ENCODE data around the gene AGRN.
"Not testable (repeated sequence)": the region's sequence is repeated elsewhere in the genome, so short reads cannot be mapped to it uniquely, and the experiment has no call there.

AGRN gene

DNA sequence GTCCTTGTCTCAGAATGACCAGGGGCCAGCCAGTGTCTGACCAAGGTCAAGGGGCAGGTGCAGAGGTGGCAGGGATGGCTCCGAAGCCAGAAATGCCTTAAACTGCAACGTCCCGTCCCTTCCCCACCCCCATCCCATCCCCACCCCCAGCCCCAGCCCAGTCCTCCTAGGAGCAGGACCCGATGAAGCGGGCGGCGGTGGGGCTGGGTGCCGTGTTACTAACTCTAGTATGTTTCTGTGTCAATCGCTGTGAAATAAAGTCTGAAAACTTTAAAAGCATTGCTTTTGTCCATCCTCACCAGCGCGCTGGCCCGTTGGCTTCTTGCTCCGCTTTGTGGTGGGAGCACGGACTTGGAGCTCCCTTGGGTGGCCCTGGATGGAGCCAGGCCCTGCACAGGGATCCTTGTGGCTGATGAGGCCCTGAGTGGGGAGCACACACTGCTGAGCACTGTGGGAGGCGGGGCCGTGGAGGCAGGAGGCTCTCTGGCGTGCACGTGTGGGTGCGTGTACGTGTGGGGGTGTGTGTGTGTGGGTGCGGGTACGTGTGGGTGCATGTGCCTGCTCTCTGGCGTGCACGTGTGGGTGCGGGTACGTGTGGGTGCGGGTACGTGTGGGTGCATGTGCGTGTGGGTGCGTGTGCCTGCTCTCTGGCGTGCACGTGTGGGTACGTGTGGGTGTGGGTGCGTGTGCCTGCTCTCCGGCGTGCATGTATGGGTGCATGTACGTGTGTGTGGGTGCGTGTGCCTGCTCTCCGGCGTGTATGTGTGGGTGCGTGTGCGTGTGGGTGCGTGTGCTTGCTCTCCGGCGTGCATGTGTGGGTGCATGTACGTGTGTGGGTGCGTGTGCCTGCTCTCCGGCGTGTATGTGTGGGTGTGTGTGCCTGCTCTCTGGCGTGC is 36.2 kb downstream of the AGRN start:
- DNase-seq, result no peak

DNA sequence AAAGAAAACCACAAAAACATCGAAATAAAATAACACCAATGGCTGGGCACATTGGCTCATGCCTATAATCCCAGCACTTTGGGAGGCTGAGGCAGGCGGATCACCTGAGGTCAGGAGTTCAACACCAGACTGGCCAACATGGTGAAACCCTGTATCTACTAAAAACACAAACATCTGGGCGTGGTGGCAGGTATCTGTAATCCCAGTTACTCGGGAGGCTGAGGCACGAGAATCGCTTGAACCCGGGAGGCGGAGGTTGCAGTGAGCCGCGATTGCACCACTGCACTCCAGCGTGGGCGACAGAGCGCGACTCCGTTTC is 37.8 kb downstream of the AGRN start:
- not testable (repeated sequence) for DNase-seq

DNA sequence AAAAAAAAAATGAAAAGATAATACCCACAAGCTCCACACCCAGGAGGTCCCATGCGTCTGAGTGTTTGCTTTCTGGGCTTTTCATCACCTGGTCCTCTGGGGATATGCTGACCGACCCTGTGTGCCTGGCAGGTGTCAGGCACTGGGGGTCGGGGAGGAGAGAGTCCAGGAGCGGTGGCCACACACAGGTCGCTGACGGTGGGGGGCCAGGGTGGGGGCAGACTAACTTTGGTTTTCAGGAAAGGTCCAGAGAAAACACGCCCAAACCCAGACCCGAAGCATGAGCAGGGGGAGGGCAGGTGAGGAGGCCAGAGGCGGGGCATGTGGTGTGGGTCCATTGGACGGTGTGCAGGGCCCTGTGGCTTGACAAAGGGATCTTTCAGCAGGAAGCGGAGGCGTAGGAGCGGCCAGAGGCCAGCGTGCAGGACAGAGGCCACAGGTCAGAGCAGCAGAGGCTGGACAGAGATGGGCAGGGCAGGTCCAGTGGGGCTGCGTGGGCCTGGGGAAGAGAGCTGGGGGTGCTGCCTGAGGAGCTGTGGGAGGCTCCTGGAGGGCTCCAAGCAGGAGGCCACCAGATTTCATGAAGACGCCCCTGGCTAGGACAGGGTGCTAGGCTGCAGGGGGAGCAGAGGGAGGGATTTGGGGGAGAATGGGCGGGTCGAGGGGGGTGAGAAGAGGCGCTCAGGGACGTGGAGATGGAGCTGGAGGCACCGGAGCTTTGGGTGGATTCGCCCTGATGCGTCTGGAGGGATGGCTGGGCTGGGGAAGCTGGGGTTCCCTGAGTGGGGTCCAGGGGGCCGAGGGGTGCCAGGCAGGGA is 38.4 kb downstream of the AGRN start:
- no peak for DNase-seq

DNA sequence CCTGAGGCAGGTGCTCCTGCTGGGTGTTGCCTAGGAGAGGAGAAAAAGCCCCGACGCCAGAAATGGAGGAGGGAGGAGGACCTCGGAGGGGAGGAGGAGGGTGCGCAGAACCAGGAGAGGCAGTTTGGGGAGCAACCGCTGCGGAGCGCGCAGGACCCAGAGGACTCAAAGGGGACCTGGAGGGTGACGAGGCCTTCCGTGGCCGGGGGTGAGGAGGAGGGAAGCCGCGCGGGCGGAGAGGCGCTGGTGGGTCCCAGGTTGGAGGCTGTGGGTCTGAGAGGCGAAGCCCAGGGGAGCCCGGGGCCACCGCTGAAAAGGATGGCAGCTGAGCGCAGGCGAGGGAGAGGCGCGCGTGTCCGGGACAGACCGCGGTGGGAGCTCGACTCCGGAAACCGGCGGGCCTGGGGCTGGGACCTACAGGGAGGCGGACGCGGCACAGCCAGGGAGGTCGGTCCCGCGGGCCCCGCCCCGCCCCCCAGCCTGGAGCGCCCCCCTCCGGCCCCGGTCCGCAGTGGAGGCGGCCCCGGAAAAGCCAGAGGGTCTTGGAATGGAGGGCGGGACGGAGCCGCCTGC is 39.1 kb downstream of the AGRN start:
- peak; percentile 7 for DNase-seq

DNA sequence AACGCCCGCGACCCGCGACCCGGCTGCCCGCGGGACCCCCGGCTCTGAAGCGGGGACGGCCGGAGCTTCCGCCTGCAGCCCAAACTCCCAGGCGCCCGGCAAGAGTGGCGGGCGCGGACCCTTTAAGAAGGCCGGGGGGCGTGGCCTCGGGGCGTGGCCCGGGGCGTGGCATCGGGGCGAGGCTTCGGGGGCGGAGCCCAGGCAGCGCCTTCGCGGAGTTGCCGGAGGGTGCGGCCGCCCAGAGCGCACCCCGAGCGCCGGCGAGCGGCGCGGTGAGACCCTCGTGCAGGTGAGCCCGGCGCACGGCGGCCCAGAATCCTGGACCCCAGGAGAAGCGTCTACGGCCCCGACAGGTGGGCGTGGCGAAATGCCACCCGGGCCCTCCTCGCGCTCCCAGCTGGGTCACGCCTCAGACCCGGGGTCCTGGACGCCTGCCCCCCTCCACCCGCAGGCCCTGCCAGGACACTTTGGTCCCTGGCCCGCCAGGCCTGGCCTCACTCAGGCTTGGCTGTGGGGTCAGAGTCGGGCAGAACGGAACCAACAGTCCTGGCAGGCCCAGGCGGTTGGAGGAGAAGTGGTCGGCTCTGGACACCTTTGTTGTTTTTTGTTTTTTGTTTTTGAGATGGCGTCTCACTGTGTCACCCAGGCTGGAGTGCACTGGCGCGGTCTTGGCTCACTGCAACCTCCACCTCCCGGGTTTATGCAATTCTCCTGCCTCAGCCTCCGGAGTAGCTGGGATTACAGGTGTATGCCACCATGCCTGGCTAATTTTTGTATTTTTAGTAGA is 39.8 kb downstream of the AGRN start:
- DNase-seq, result peak; percentile 69

DNA sequence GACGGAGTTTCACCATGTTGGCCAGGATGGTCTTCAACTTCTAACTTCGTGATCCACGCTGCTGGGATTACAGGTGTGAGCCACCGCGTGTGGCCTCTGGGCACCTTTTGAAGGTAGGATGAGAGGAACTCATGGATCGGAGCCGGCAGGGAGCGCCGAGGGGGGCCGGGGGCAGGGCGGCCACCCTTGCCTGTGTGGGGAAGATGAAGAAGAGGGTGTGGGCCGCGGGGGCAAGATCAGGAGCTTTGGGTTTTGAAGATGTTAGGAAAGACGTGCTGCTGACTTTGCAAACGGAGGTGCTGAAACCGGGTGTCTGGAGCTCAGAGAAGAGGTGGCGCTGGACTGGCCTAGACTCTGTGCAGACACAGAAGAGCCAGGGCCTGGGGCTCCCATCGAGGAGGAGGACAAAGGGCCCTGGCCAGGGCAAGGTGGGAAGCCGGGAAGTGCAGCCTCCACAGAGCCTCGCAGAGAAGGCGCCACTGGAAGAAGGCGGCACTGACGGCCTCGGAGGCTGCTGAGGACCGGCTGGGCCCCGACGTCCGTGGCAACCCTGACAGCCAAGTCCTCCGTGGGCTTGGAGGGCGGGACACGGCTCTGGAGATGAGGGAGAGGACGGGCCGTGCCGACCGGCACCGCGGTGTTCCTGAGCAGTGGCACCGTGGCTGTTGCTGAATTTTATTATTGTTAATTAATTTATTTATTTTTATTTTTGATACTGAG is 40.5 kb downstream of the AGRN start:
- no peak for DNase-seq

DNA sequence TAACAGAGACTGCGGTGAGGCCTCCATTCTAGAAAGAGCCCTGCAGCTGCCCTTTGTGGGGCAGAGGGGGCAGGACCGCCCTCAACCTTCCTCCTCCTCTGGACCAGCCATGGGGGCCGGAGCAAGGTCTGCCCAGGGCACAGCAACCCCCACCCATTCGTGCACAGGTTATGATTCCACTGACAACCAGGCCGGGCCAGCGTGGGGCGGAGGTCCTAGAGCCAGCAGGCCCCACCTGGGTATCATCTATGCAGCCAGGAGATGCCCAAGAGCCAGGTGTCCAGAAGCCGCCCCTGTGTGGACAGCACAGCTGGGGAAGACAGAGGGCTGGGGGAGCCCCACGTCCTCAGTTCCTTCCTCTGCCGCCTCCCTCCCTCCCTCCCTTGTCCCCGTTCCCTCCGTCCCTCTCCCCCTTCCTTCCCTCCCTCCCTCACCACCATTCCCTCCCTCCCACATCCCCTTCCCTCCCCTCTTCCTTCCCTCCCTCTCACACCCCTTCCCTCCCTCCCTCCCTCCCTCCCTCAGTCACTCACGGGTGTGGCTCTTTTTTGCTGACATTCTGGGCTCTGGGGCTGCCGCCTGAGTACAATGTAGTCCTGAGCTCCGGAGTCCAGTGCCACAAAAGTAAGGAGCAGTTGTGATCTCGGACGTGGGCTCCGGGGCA is 41.9 kb downstream of the AGRN start:
- DNase-seq, result no peak

DNA sequence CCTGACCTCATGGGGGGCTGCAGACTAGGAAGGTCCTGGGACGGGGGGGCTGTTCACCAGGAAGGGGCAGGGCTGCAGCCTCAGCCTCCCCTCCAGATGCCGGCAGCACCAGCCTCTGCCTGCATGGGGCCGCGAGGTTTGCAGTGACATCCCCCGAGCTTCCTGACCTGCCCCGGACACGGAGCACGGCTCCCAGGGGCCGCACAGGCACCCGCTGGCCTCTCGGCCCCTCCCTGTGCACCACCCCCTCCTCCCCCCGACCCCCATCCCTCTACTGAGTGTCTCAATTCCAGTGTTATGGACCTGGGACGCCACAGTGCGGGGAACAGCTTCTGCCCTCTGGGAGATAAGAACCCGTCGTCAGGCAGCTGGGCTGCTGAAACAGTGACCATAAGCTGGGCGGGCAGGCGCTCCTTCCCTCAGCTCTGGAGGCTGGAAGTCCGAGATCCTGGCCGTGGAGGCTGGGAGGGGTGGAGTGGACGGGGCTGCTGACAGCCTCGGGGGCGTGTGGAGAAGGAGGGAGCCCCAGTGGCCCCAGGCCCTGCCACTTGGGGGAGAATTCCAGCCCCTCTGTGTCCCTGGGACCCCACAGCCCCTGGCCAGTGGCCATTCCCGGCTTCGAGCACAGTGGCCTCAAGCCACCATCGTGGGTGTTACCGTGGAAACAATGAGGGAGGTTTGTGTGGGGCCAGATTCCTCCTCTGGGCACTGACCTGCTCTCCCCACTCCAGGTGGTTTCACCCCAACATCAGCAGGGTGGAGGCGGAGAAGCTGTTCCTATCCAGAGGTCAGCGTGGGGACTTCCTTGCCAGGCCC is 42.6 kb downstream of the AGRN start:
- DNase-seq, result no peak

DNA sequence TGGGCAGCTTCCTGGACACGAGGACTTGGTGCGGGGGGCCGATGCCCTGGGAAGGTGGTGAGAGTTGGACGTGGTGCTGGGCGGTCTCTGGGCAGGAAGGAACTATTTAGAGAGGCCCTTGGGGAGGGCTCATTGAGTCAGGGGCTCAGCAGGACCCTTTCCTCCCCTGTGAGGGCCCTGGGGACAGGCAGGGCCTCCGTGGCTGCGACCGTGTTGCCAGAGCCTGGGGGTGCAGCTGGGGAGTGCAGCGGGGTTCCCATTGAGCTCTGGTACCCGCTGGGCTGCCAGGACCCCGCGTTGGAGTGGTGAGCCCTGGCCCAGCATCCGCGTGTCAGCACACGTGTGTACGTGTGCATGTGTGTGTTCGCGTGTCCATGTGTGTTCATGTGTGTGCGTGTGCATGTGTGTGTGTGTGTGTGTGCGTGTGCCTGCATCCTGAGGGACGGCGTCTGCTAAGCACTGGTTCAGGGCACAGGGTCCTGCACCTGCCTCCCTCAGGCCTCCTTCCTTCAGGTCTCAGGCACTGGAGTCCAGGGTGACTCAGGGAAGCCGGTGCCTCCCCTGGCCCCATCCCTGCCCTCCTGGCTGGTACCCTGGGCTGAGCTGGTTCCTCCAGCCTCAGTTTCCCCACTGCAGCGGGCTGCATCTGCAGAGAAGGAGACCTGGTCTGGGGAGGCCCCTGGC is 43.5 kb downstream of the AGRN start:
- no peak for DNase-seq

DNA sequence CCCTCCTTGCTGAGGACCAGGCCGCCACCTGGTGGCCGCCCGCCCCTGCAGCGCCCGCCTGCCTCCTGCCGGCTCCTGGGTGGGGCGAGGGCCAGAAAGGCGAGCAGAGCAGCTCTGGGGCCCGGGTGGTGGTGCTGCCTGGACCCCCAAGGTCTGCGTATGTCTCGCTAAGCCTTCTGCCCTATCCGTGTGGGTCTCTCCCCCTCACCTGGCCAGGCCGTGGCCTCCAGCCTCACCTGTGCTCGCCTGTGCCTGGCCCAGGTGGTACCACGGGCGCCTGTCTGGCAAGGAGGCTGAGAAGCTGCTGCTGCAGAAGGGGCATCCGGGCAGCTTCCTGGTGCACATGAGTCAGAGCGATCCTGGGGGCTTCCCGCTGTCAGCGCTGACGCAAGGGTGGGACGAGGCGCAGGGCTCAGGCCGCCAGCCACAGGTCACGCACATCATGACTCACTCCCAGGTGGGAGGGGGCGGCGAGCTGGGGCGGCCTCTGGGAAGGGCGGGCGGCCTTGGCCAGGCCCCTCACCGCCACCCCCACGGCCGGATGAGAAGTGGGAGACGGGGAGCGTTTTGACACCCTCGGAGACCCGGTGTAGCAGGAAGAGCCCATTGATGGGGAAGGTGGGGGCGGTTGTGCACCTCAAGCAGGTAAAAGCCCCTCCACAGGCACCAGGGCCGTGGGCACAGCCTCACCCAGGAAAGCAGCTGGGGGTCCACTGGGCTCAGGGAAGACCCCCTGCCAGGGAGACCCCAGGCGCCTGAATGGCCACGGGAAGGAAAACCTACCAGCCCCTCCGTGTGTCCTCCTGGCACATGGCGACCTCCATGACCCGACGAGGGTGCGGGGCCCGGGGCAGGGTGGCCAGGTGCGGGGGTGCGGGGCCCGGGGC is 44.3 kb downstream of the AGRN start:
- DNase-seq, result peak; percentile 18

DNA sequence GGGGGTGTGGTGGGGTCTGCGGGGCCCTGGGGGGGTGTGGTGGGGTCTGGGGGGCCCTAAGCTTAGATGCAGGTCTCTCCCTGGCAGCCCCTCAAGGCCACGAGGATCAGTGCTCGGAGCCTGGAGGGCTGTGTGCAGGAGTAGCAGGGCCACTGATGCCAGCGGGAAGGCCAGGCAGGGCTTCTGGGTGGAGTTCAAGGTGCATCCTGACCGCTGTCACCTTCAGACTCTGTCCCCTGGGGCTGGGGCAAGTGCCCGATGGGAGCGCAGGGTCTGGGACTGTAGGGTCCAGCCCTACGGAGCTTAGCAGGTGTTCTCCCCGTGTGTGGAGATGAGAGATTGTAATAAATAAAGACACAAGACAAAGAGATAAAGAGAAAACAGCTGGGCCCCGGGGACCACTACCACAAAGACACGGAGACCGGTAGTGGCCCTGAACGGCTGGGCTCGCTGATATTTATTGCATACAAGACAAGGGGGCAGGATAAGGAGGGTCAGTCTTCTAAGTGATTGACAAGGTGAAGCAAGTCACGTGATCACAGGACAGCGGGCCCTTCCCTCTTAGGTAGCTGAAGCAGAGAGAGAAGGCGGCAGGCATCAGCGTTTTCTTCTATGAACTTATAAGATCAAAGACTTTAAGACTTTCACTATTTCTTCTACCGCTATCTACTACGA is 45.5 kb downstream of the AGRN start:
- DNase-seq, result no peak

DNA sequence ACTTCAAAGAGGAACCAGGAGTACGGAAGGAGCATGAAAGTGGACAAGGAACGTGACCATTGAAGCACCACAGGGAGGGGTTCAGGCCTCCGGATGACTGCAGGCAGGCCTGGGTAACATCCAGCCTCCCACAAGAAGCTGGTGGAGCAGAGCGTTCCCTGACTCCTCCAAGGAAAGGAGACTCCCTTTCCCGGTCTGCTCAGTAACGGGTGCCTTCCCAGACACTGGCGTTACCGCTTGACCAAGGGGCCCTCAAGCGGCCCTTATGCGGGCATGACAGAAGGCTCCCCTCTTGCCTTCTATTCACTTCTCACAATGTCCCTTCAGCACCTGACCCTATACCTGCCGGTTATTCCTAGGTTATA is 46.0 kb downstream of the AGRN start:
- not testable (repeated sequence) for DNase-seq

DNA sequence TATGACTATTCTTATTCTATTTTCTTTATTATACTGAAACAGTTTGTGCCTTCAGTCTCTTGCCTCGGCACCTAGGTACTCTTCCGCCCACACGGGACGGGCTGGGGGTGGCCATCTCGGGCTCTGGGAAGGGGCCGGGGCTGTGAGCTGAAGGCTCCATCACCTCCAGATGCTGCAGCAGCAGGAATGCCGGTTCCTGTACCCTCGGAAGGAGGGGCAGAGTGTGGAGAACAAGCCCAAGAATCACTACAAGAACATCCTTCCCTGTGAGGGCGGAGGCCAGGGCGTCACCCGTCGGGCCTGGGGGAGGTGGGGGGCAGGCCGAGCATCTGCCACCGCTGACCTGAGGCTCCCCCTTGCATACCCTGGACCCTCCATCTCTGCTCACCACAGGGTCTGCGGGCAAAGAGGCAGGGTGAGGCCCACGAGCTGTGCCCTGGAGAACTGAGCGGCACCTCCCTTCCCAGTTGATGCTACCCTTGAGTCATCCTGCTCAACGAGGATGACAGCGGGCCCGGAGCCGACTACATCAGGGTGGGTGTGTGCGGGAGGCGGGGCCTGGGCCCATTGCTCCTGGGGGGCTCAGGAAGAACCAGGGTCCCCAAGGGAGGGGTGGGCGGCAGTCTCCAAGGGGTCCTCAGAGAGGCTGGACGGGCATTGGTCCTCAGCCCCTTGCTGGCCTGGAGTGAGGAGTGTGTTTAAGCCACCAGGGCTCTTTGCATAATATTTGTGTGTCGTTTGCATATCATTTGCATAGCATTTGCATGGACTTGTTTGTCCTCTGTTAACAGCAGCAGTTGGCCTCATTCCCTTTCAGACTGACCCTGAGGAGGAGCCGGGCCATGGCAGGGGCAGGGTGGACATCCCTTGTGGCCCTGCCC is 46.7 kb downstream of the AGRN start:
- DNase-seq, result no peak

DNA sequence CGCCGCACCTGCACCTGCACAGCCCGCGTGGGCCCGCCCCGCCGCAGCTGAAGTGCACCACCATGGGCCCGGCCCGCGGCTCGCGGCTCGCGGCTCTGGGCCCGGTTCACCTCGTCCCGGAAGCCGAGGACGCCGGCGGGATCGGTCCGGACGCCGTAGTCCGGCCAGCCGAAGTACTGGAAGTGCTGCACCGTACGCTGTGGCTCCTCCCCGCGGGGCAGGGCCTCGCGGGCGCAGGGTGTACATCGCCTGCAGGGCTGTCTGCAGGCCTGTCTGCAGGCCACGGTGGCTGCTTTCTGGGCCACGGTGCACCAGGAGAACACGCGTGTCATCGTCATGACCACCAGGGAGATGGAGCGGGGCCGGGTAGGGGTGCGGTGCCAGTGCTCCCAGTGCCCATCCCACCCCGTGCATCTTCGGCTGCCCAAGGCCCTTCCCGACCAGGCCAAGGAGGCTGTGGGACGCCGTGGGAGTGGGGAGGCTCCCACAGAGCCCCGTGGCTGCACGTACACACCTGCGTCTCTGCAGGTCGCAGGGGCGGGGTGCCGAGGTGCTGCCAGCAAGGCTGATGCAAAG is 47.5 kb downstream of the AGRN start:
- no peak for DNase-seq

DNA sequence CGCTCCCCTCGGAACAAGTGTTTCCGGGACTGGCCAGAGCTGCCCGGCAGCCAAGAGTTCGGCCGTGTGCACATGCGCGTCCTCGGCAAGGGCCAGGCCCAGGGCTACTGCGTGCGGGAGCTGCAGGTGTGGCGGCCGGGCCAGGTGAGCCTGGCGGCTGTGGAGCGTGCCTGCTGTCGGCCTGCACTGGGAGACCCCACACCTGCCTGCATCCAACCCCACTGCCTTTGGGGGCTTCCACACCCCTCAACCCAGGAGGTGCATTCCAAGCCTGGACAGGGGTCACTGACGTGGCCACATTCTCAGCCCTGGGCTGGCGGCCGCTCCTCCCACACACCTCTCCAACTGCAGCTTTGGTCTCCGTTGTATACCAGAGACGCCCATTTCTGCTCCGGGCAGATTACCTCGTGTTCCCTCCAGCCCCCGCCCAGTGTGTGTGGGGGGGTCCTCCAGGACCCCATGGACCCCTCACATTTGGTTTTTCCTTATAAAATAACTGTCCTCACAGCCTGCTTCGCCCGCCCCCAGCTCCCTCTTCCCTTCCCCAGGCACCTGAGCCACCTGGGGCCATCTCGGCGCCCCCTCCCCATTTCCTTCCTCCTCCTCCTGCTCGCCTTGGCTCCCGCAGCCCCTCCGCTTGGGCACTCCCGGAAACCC is 48.1 kb downstream of the AGRN start:
- DNase-seq, result no peak

DNA sequence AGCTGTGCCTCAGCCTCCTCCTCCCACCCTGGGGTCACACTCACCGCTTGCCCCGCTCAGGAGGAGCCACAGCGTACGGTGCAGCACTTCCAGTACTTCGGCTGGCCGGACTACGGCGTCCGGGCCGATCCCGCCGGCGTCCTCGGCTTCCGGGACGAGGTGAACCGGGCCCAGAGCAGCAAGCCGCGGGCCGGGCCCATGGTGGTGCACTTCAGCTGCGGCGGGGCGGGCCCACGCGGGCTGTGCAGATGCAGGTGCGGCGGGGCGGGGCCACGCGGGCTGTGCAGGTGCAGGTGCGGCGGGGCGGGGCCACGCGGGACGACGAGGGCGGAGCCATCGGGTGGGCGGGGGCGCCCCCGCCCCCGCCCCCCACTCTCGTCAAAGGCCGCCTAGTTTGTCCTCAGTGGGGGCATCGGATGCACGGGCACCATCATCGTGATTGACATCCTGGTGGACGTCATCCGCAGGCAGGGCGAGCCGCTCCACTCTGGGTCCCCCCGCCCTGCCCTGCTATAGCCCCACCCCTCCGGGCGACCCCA is 48.7 kb downstream of the AGRN start:
- peak; percentile 55 for DNase-seq
